ENCODE results near the gene RETN. TPM values are rescaled to one million over a fixed set of nuclear protein-coding genes. Genes with fewer than 3 reads are reported as not detected.

RETN gene
- total and polyA plus RNA-seq, 2 experiments from 2014 or later: not detected

DNA sequence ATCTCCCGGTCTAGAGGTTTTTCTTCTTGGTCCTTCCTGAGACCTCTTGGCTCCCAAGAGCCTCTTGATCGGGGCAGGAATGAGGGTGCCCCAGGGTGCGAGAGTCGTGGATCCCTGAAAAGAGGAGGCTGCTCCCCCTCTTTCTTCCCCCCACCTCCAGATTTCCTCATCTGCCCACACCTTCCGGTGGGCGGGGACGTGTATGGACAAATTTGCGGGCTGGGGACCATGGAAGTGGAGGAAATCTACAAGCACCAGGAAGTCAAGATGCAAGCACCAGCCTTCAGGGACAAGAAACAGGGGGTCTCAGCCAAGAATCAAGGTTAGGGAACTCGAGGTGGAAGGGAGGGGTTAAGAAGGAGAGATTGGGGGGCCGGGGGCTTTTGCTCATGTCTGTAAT, 8.0 kb downstream of the RETN start, which contains the start of gene MCEMP1:
TSS of gene MCEMP1 (plus strand) at position 237 of the 400 bp plus-strand sequence. CDS start at position 268, 31 bp downstream.
- H3K36me3 Mint-ChIP-seq (ENCODE audit: low read depth): peaks cover 2% of the 10 kb centered on the region; the same call in 1 of the 3 replicates
- Histone ChIP-seq H4K20me1 (replicated peaks; ENCODE audit: insufficient read depth) (no peaks in the 10 kb centered on the region), H3K36me3 (ENCODE audit: insufficient read depth) (no peaks in the 10 kb centered on the region), H3F3A (replicated peaks; ENCODE audit: low read depth) (no peaks in the 10 kb centered on the region), H3K27me3 (ENCODE audit: insufficient read depth) (peaks cover 13% of the 10 kb centered on the region; the same call in 1 of the 2 replicates), H3K9me2 (ENCODE audit: insufficient read depth) (no peaks in the 10 kb centered on the region), H3K4me3 (no peak within 1 kb of the TSS), H3K27ac (ENCODE audit: low read depth) (no peak within 1 kb of the TSS), H2AFZ (no peak within 1 kb of the TSS), H3K4me2 (no peak within 1 kb of the TSS), H3K79me2 (replicated peaks; ENCODE audit: insufficient read depth) (0 out of 2 replicates have a peak, but pooled peaks cover 3% of the 10 kb centered on the region), H3K4me1 (ENCODE audit: insufficient read depth) (no peaks in the 10 kb centered on the region)
- TF ChIP-seq, protein P1, sequence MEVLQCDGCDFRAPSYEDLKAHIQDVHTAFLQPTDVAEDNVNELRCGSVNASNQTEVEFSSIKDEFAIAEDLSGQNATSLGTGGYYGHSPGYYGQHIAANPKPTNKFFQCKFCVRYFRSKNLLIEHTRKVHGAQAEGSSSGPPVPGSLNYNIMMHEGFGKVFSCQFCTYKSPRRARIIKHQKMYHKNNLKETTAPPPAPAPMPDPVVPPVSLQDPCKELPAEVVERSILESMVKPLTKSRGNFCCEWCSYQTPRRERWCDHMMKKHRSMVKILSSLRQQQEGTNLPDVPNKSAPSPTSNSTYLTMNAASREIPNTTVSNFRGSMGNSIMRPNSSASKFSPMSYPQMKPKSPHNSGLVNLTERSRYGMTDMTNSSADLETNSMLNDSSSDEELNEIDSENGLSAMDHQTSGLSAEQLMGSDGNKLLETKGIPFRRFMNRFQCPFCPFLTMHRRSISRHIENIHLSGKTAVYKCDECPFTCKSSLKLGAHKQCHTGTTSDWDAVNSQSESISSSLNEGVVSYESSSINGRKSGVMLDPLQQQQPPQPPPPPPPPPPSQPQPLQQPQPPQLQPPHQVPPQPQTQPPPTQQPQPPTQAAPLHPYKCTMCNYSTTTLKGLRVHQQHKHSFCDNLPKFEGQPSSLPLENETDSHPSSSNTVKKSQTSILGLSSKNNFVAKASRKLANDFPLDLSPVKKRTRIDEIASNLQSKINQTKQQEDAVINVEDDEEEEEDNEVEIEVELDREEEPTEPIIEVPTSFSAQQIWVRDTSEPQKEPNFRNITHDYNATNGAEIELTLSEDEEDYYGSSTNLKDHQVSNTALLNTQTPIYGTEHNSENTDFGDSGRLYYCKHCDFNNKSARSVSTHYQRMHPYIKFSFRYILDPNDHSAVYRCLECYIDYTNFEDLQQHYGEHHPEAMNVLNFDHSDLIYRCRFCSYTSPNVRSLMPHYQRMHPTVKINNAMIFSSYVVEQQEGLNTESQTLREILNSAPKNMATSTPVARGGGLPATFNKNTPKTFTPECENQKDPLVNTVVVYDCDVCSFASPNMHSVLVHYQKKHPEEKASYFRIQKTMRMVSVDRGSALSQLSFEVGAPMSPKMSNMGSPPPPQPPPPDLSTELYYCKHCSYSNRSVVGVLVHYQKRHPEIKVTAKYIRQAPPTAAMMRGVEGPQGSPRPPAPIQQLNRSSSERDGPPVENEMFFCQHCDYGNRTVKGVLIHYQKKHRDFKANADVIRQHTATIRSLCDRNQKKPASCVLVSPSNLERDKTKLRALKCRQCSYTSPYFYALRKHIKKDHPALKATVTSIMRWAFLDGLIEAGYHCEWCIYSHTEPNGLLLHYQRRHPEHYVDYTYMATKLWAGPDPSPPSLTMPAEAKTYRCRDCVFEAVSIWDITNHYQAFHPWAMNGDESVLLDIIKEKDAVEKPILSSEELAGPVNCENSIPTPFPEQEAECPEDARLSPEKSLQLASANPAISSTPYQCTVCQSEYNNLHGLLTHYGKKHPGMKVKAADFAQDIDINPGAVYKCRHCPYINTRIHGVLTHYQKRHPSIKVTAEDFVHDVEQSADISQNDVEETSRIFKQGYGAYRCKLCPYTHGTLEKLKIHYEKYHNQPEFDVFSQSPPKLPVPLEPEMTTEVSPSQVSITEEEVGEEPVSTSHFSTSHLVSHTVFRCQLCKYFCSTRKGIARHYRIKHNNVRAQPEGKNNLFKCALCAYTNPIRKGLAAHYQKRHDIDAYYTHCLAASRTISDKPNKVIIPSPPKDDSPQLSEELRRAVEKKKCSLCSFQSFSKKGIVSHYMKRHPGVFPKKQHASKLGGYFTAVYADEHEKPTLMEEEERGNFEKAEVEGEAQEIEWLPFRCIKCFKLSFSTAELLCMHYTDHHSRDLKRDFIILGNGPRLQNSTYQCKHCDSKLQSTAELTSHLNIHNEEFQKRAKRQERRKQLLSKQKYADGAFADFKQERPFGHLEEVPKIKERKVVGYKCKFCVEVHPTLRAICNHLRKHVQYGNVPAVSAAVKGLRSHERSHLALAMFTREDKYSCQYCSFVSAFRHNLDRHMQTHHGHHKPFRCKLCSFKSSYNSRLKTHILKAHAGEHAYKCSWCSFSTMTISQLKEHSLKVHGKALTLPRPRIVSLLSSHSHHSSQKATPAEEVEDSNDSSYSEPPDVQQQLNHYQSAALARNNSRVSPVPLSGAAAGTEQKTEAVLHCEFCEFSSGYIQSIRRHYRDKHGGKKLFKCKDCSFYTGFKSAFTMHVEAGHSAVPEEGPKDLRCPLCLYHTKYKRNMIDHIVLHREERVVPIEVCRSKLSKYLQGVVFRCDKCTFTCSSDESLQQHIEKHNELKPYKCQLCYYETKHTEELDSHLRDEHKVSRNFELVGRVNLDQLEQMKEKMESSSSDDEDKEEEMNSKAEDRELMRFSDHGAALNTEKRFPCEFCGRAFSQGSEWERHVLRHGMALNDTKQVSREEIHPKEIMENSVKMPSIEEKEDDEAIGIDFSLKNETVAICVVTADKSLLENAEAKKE (CRISPR knock-in tag; IDR thresholded peaks at IDR 0.05): no peak
- TF ChIP-seq CREB1 (CRISPR knock-in tag; IDR thresholded peaks at IDR 0.05; ENCODE audit: low read depth) (no peak), REST (IDR thresholded peaks at IDR 0.05; ENCODE audit: unreplicated experiment) (no peak), ZNF331 (CRISPR knock-in tag; IDR thresholded peaks at IDR 0.05; ENCODE audit: low read depth) (no peak), ETS1 (IDR thresholded peaks at IDR 0.05) (no peak), ZNF114 (CRISPR knock-in tag; IDR thresholded peaks at IDR 0.05) (no peak), STAT1 (IDR thresholded peaks at IDR 0.05; ENCODE audit: unreplicated experiment) (no peak), EZH2phosphoT487 (IDR thresholded peaks at IDR 0.05; ENCODE audit: unreplicated experiment) (no peak), NANOG (IDR thresholded peaks at IDR 0.05; ENCODE audit: borderline replicate concordance) (no peak)
- H3K27me3 Mint-ChIP-seq (ENCODE audit: insufficient read depth, low read depth, poor library complexity): peaks cover 30% of the 10 kb centered on the region
- peaks cover 2% of the 10 kb centered on the region; the same call in 1 of the 3 replicates for H3K4me1 Mint-ChIP-seq
- DNase-seq (ENCODE audit: low spot score) (no peak), ATAC-seq (no peak)
- H3K4me3 Mint-ChIP-seq: no peak within 1 kb of the TSS
- peaks cover 6% of the 10 kb centered on the region for H3K9me3 Mint-ChIP-seq
- no peak within 1 kb of the TSS for H3K27ac Mint-ChIP-seq
